SK-N-SH (cell line): ENCODE data around the gene APLN.

Source experiments
- CHD2 ChIP-seq: fragments of 150-350 bp; IDR thresholded peaks from 2 replicates; pipeline ENCODE4 v1.6.1; 2018; ENCODE audit warnings: low read length; ENCODE audit not compliant: partially characterized antibody
- JUND ChIP-seq: IDR thresholded peaks from 2 replicates; pipeline ENCODE4 v1.4.0; 2012
- TF ChIP-seq, protein P1 (sequence below): fragments of 200-600 bp; sonication (generic); IDR thresholded peaks from 2 replicates; pipeline ENCODE4 v1.6.1; 2017; ENCODE audit warnings: antibody characterized with exemption, mild to moderate bottlenecking, moderate library complexity

DNA sequence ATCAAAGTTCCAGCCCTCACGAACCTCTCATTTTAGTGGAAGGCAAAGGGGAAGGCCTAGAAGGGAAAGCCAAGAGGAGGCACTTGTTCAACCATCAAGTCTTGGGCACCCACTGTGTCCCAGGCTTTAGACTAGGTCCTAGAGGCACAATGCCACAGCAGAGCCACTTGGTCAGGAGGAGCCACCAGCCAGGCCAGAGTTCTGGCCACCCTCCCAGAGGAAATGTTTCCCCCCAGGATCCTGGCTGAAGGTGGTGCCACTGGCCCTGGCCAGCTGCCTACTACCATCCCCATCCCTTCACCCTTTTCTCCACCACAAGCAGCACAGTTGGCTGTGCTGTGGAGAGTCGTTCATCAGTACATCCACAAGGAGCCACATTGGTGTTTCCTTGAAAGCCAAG lies 49.7 kb upstream of the APLN start:
- TF ChIP-seq, protein P1, sequence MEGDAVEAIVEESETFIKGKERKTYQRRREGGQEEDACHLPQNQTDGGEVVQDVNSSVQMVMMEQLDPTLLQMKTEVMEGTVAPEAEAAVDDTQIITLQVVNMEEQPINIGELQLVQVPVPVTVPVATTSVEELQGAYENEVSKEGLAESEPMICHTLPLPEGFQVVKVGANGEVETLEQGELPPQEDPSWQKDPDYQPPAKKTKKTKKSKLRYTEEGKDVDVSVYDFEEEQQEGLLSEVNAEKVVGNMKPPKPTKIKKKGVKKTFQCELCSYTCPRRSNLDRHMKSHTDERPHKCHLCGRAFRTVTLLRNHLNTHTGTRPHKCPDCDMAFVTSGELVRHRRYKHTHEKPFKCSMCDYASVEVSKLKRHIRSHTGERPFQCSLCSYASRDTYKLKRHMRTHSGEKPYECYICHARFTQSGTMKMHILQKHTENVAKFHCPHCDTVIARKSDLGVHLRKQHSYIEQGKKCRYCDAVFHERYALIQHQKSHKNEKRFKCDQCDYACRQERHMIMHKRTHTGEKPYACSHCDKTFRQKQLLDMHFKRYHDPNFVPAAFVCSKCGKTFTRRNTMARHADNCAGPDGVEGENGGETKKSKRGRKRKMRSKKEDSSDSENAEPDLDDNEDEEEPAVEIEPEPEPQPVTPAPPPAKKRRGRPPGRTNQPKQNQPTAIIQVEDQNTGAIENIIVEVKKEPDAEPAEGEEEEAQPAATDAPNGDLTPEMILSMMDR: no peak
- TF ChIP-seq CHD2: no peak
- no peak for TF ChIP-seq JUND
